LNCaP clone FGC (cell line): ENCODE measurements around the gene LRRFIP2.
"Not testable (repeated sequence)": the region's sequence is repeated elsewhere in the genome, so short reads cannot be mapped to it uniquely, and the experiment has no call there.

Source experiments
- DNase-seq: peaks from one replicate; pipeline ENCODE4 v3.0.0-alpha.2; 2011; ENCODE audit warnings: low read depth
- H3K4me3 ChIP-seq: 2 replicates; pipeline ENCODE4 v1.5.1; 2011; ENCODE audit warnings: mild to moderate bottlenecking, low read depth, low read length, control low read depth
- CTCF ChIP-seq: IDR thresholded peaks from 2 replicates; pipeline ENCODE4 v1.5.1; 2012; ENCODE audit warnings: mild to moderate bottlenecking; ENCODE audit not compliant: control insufficient read depth, insufficient read depth; ENCODE audit errors: extremely low read depth

Gene LRRFIP2

GRCh38 chr3:37217098-37217849 lies 42.9 kb upstream of the LRRFIP2 start:
- TF ChIP-seq CTCF: no peak
- H3K4me3 ChIP-seq: no peak overlapping the region
- no peak for DNase-seq

DNA sequence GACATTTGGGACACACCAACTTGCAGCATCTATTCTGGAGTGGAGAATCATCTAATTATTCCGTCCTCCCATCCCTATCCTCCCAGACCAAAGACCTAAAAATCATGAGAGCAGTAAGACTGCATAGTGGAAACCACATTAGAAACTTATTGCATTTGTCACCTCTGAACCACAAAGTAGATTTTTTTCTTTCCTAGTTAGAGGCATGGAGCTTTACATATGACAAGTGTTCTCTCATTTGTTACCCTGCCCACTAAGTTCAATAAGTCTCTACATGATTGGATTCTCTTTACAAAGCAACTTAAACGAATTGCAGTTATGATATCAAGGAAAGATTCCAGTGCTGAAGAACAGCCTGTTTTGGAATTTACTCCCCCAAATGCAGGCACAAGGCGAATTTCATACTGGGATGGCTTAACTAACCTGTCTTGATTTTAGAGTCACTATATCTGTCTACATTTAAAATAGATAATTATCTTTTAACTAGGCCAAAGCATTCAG lies 42.3 kb upstream of the LRRFIP2 start:
- H3K4me3 ChIP-seq: no peak overlapping the region
- no peak for TF ChIP-seq CTCF
- no peak for DNase-seq

DNA sequence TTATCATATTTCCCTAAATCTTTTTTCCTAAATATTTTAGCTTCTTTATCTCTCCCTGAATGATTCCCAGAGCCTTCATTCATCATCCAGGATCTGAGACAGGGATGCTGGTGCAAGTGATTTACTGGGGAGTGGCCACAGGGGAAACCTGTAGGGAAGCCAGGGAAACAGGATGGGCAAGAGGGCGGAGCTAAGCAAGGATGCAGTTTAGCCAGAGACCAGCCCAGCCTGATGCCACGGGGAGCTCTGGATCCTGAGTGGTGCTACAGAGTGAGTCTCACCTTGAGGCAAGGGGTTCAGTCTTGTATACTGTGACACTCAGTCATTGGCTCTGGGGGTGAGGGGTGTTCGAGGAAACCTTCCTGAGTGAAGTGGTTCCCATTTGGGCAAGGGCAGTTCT lies 39.7 kb upstream of the LRRFIP2 start:
- TF ChIP-seq CTCF: no peak
- no peak for DNase-seq
- H3K4me3 ChIP-seq: no peak overlapping the region

GRCh38 chr3:37210230-37210629 lies 35.8 kb upstream of the LRRFIP2 start:
- no peak for TF ChIP-seq CTCF
- H3K4me3 ChIP-seq: no peak overlapping the region
- no peak for DNase-seq

GRCh38 chr3:37208576-37208975 lies 34.2 kb upstream of the LRRFIP2 start:
- not testable (repeated sequence) for H3K4me3 ChIP-seq, DNase-seq

GRCh38 chr3:37208008-37208407 lies 33.6 kb upstream of the LRRFIP2 start:
- not testable (repeated sequence) for H3K4me3 ChIP-seq, DNase-seq

GRCh38 chr3:37206041-37206440 lies 31.7 kb upstream of the LRRFIP2 start:
- not testable (repeated sequence) for H3K4me3 ChIP-seq, DNase-seq

DNA sequence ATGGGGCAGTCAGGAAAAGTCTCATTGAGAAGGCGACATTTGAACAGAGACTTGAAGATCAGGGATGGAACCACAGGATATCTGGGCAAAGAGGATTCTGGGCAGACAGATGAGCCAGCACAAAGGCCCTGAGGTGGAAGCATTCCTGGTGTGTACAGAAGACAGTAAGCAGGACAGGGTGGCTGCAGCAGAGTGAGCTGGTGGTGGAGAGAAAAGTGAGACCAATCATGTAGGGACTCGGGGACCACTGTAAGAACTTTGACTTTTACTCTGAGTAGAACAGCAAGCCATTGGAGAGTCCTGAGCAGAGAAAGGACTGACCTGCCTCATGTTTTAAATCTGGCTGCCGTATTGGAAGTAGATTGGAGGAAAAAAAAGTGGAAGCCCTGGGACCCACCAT lies 29.9 kb upstream of the LRRFIP2 start:
- TF ChIP-seq CTCF: no peak
- no peak for DNase-seq
- H3K4me3 ChIP-seq: no peak overlapping the region
